Smooth muscle cell (in vitro differentiated cells): Measurements from ENCODE around the gene KLHL20. TPM values are rescaled to one million over a fixed set of nuclear protein-coding genes. Genes with fewer than 3 reads are reported as not detected.
"Not testable (repeated sequence)": the region's sequence is repeated elsewhere in the genome, so short reads cannot be mapped to it uniquely, and the experiment has no call there.

Experiments used
- DNase-seq: peaks from one replicate; lab custom pipeline; 2025; ENCODE audit not compliant: unreplicated experiment; lab: John Stamatoyannopoulos, UW
- H2AFZ ChIP-seq: fragments of 200-600 bp; sonication (generic); 2 replicates; pipeline ENCODE4 v1.6.0; 2016; ENCODE audit warnings: antibody characterized with exemption, low read depth, mild to moderate bottlenecking
- H3F3A ChIP-seq: fragments of 200-600 bp; sonication (generic); 2 replicates; pipeline ENCODE4 v1.6.0; 2017; ENCODE audit warnings: antibody characterized with exemption, low read depth
- H3K27ac ChIP-seq: fragments of 200-600 bp; sonication (generic); 2 replicates; pipeline ENCODE4 v1.5.1; 2016; ENCODE audit warnings: low read depth, mild to moderate bottlenecking
- H3K27me3 ChIP-seq: fragments of 200-600 bp; sonication (generic); 2 replicates; pipeline ENCODE4 v1.6.1; 2016; ENCODE audit warnings: low read depth, mild to moderate bottlenecking
- H3K36me3 ChIP-seq: fragments of 200-600 bp; sonication (generic); 2 replicates; pipeline ENCODE4 v1.5.1; 2016; ENCODE audit warnings: low read depth
- H3K4me1 ChIP-seq: fragments of 200-600 bp; sonication (generic); 2 replicates; pipeline ENCODE4 v1.5.1; 2016; ENCODE audit warnings: low read depth
- H3K4me2 ChIP-seq: fragments of 200-600 bp; sonication (generic); 2 replicates; pipeline ENCODE4 v1.6.0; 2016; ENCODE audit warnings: mild to moderate bottlenecking
- H3K4me3 ChIP-seq: fragments of 200-600 bp; sonication (generic); 2 replicates; pipeline ENCODE4 v1.5.1; 2016; ENCODE audit warnings: mild to moderate bottlenecking
- H3K79me2 ChIP-seq: fragments of 200-600 bp; sonication (generic); 2 replicates; pipeline ENCODE4 v1.6.0; 2016; ENCODE audit warnings: low read depth, mild to moderate bottlenecking
- H3K9ac ChIP-seq: fragments of 200-600 bp; sonication (generic); 2 replicates; pipeline ENCODE4 v1.6.0; 2016; ENCODE audit warnings: low read depth
- H3K9me3 ChIP-seq: fragments of 200-600 bp; sonication (generic); replicated peaks from 2 replicates; pipeline ENCODE4 v1.5.1; 2016; ENCODE audit warnings: low read depth
- H4K20me1 ChIP-seq: fragments of 200-600 bp; sonication (generic); 2 replicates; pipeline ENCODE4 v1.6.0; 2016; ENCODE audit warnings: low read depth
- CTCF ChIP-seq: fragments of 200-600 bp; sonication (generic); IDR thresholded peaks from 2 replicates; pipeline ENCODE4 v1.5.1; 2017; ENCODE audit warnings: borderline replicate concordance, mild to moderate bottlenecking, antibody characterized with exemption; ENCODE audit not compliant: insufficient read depth, poor library complexity, severe bottlenecking
- WGBS: methylation state at CpG from one replicate; pipeline ENCODE4 v1.1.7; 2016; ENCODE audit warnings: low lambda C conversion rate; 5-methylcytosine and 5-hydroxymethylcytosine counted together
- polyA plus RNA-seq: library from polyadenylated mRNA; unstranded; fragments of >200 nt; fragmentation: Nextera tagmentation; extraction: Ambion mirVana; gene quantifications from 2 replicates; pipeline ENCODE4 v1.2.1, GENCODE V29; 2016
- total RNA-seq: library from RNA; depleted of rRNA; stranded (reverse); fragments of >200 nt; gene quantifications from 2 replicates; pipeline ENCODE4 v1.2.3, GENCODE V29; 2014

Gene KLHL20
- total and polyA plus RNA-seq, 2 experiments from 2014 or later, result 25.6 to 49.7 TPM

- no peaks in the 10 kb centered on the region for H3K9me3 ChIP-seq
- no peak overlapping the region for H3K27ac ChIP-seq
- H2AFZ ChIP-seq, result no peak overlapping the region
- no peak for DNase-seq
- H4K20me1 ChIP-seq, result no peaks in the 10 kb centered on the region
- WGBS, result 71% methylated on average over 2 of the region's 2 CpGs
- H3K9ac ChIP-seq, result no peak overlapping the region
- no peaks in the 10 kb centered on the region for H3K27me3 ChIP-seq
- H3F3A ChIP-seq, result peaks cover 3% of the 10 kb centered on the region
- H3K36me3 ChIP-seq, result peaks cover 7% of the 10 kb centered on the region
- no peak for TF ChIP-seq CTCF
- H3K79me2 ChIP-seq, result no peaks in the 10 kb centered on the region
- no peaks in the 10 kb centered on the region for H3K4me1 ChIP-seq
- no peak overlapping the region for H3K4me2 ChIP-seq
- H3K4me3 ChIP-seq, result no peak overlapping the region
Measured at GRCh38 chr1:173768206-173768605, 53.4 kb downstream of the KLHL20 start.

GRCh38 chr1:173768827-173769226 lies 54.0 kb downstream of the KLHL20 start:
- Histone ChIP-seq H3K9ac (no peak overlapping the region), H2AFZ (no peak overlapping the region), H3K79me2 (no peaks in the 10 kb centered on the region), H3K4me2 (no peak overlapping the region), H3K36me3 (peaks cover 7% of the 10 kb centered on the region), H3K9me3 (no peaks in the 10 kb centered on the region), H4K20me1 (no peaks in the 10 kb centered on the region), H3K27me3 (no peaks in the 10 kb centered on the region), H3K27ac (no peak overlapping the region), H3K4me3 (no peak overlapping the region), H3F3A (peaks cover 3% of the 10 kb centered on the region), H3K4me1 (no peaks in the 10 kb centered on the region)
- no peak for DNase-seq
- 98% methylated on average over 3 of the region's 3 CpGs for WGBS
- TF ChIP-seq CTCF, result no peak

GRCh38 chr1:173770330-173770729 lies 55.5 kb downstream of the KLHL20 start:
- not testable (repeated sequence) for H3F3A ChIP-seq, H3K9me3 ChIP-seq, H3K27me3 ChIP-seq, H3K4me1 ChIP-seq, H2AFZ ChIP-seq, DNase-seq, H3K27ac ChIP-seq, H3K79me2 ChIP-seq, H4K20me1 ChIP-seq, H3K4me2 ChIP-seq, H3K4me3 ChIP-seq, H3K9ac ChIP-seq
- 97% methylated on average over 9 of the region's 9 CpGs for WGBS
- H3K36me3 ChIP-seq, result peaks cover 14% of the 10 kb centered on the region

- H2AFZ ChIP-seq, result no peak overlapping the region
Measured at GRCh38 chr1:173771560-173771959, 56.8 kb downstream of the KLHL20 start.

More at GRCh38 chr1:173771560-173771959, 56.8 kb downstream of the KLHL20 start:
- Histone ChIP-seq H3K4me2 (no peak overlapping the region), H4K20me1 (no peaks in the 10 kb centered on the region), H3K27me3 (no peaks in the 10 kb centered on the region), H3K9me3 (no peaks in the 10 kb centered on the region), H3K36me3 (peaks cover 22% of the 10 kb centered on the region), H3K9ac (no peak overlapping the region), H3K4me3 (no peak overlapping the region), H3K27ac (no peak overlapping the region), H3F3A (no peaks in the 10 kb centered on the region), H3K79me2 (no peaks in the 10 kb centered on the region), H3K4me1 (no peaks in the 10 kb centered on the region)
- DNase-seq, result no peak
- TF ChIP-seq CTCF, result no peak
- WGBS, result 97% methylated on average over 1 of the region's 1 CpG
